Activated naive CD8-positive, alpha-beta T cell treated with anti-CD3 and anti-CD28 coated beads, Interleukin-2, amount 50 U/mL, for 16 hours (primary cell): ENCODE results near the gene ENOSF1.
A peak's percentile ranks its signal among the peaks of the same experiment; 100 is the strongest.
"Not testable (repeated sequence)": the region's sequence is repeated elsewhere in the genome, so short reads cannot be mapped to it uniquely, and the experiment has no call there.

Experiments used
- DNase-seq: peaks from one replicate; pipeline ENCODE4 v3.0.0-alpha.2; 2020; ENCODE audit warnings: low read depth, low spot score

ENOSF1 gene, protein sequence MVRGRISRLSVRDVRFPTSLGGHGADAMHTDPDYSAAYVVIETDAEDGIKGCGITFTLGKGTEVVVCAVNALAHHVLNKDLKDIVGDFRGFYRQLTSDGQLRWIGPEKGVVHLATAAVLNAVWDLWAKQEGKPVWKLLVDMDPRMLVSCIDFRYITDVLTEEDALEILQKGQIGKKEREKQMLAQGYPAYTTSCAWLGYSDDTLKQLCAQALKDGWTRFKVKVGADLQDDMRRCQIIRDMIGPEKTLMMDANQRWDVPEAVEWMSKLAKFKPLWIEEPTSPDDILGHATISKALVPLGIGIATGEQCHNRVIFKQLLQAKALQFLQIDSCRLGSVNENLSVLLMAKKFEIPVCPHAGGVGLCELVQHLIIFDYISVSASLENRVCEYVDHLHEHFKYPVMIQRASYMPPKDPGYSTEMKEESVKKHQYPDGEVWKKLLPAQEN

GRCh38 chr18:712401-713134 is at the start of gene ENOSF1:
Gene ENOSF1, minus strand, starts transcription at chr18:712630. Its CDS starts 43 bp downstream, at chr18:712587.
- peak; percentile 68 for DNase-seq

- DNase-seq: not testable (repeated sequence)
Measured at GRCh38 chr18:759864-760263, 47.4 kb upstream of the ENOSF1 start.

DNA sequence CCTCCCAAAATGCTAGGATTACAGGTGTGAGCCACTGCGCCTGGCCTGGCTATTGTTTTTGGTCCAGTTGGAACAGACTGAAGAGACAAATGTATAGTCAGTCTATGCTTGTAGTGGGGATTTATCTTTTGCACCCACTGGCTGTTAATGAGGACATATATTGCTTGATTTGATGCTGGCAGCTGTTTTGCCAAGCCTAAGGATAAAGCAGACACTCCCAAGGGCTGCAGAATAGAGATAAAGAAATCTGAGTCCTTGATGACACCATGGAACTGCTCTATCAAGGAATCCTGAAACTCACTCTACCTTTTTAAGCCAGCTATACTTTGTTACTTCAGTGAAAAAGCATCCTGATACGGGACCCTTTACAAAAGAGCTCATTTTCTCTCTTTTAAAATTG is 43.1 kb upstream of the ENOSF1 start:
- DNase-seq: no peak

GRCh38 chr18:754656-755055 is 42.2 kb upstream of the ENOSF1 start:
- no peak for DNase-seq

DNA sequence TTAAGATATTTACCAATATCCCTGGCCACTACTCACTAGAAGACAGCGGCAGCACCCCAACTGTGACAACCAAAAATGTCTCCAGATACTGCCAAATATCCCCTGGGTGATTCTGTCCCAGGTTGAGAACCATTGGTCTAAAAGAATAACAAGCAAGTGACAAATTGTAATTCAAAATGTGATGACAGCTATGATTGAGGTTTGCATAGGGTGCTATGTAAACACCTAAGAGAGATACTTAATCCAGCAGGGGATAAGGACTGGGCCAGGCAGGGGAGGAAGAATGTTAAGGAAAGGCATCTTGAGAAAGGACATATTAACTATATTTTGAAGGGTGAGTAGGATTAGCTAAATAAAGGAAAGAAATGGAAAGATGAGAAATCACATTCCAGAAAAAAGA is 38.0 kb upstream of the ENOSF1 start:
- no peak for DNase-seq

DNA sequence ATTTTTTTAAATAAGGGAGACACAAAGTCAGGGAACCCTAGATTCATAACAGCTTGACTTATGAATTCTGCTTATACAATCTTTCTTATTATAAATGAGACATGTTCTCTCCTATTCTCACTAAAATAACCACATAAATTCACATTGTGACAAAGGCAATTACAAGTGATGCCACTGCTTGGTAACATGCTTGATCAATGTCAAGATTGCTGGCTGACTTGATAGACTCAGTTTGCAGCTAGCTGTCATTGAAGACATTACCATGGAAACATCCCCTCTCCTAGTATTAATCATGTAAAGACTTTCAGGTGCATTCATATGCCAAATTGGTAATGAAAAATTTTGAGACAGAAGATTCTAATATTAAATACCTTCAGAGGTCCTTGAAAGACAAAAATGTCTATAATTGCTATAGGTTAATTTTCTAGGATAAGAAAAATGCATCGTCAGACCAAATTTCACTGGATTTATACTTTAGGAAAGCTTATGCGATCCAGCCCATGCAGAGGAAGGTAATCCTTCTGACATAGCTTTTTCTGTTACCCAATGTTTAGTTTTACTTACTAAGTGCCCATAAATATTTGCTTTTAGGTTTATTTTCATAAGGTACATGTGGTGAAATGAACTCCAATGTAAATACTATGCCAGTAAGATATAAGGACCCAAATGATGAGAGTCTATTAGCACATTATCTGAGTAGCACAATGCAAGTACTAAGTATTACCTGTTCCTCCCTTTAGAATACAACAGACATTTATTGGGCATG is 32.6 kb upstream of the ENOSF1 start:
- no peak for DNase-seq

DNA sequence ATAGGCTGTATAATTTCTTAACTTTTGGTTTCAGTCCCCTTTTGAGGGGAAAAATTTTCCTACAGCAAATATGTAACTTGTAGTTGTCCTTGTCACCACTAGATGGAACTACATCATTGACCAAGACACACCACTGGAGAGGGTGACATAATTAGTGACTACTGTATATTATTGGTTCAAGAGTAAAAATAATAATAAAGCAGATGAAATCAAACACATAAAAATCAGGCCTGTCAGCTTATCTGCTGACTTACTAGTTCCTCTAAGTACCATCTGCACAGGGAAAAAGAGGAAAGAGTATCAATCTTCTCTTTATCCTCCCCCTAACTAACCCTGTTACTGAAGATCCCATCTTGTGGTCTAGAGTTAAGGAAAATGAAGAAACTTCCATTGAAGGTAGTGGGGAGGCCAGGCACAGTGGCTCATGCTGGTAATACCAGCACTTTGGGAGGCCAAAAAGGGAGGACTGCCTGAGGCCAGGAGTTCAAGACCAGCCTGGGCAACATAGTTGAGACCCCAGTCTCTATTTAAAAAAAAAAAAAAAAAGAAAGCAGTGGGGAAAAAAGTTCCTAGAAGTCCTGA is 29.6 kb upstream of the ENOSF1 start:
- no peak for DNase-seq

GRCh38 chr18:732371-732770 is 19.9 kb upstream of the ENOSF1 start:
- DNase-seq: no peak

DNA sequence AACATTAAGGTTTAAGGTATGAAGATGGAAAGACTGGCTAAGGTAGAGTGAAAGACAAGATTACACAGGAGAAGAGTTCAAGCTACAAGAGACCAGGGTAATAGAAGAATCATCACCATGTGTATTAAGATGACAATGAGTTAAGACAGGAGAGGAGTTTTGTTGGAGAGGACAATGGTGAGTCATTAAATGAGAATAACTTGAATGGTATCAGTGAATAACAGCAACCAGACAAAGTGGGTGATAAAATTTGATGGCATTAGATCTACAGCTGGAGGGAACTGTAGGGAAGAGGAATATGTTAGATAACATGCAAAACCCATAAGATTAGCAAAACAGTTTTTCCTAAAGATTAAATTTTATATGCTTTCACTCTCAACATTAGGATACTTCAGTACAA is 18.8 kb upstream of the ENOSF1 start:
- no peak for DNase-seq

- no peak for DNase-seq
Measured at GRCh38 chr18:730692-731091, 18.3 kb upstream of the ENOSF1 start.

- DNase-seq: not testable (repeated sequence)
Measured at GRCh38 chr18:730120-730519, 17.7 kb upstream of the ENOSF1 start.

- DNase-seq: no peak
Measured at GRCh38 chr18:725646-726045, 13.2 kb upstream of the ENOSF1 start.

DNA sequence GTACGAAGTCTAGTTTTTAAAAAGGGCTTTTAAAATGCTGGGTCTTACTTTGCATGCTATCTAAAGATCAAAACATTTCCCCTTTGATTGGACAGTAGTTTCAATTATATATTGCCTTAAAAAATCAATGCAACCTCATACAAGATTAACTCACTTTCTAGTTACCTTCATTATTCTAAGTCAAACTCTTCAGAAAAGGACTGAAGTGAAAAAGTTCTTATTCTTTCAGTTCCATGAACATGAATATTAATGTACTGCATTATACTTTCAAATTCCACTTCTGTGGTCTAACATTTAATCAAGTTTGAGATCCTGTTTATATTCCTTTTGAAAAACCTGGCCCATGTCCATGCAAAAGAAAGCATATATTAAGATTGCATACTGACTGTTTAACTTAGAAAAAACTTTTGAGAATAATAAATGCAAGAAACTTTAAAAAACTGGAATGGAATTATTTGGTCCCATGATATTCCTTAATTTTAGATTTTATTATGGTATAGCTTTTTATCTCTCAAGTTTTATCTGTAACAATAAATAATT is 11.2 kb upstream of the ENOSF1 start:
- DNase-seq: no peak

- no peak for DNase-seq
Measured at GRCh38 chr18:717003-717402, 4.6 kb upstream of the ENOSF1 start.

- no peak for DNase-seq
Measured at GRCh38 chr18:715626-716025, 3.2 kb upstream of the ENOSF1 start.

DNA sequence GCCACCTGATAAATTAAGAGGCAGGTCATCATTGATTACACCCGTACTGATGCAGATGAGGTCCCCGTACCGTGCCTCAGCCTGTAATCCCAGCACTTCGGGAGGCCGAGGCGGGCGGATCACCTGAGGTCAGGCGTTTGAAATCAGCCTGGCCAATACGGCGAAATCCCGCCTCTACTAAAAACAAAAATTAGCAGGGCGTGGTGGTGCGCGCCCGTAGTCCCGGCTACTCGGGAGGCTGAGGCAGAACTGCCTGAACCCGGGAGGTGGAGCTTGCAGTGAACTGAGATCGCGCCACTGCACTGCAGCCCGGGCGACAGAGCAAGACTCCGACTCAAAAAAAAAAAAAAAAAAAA is 683 bp upstream of the ENOSF1 start:
- DNase-seq: no peak

DNA sequence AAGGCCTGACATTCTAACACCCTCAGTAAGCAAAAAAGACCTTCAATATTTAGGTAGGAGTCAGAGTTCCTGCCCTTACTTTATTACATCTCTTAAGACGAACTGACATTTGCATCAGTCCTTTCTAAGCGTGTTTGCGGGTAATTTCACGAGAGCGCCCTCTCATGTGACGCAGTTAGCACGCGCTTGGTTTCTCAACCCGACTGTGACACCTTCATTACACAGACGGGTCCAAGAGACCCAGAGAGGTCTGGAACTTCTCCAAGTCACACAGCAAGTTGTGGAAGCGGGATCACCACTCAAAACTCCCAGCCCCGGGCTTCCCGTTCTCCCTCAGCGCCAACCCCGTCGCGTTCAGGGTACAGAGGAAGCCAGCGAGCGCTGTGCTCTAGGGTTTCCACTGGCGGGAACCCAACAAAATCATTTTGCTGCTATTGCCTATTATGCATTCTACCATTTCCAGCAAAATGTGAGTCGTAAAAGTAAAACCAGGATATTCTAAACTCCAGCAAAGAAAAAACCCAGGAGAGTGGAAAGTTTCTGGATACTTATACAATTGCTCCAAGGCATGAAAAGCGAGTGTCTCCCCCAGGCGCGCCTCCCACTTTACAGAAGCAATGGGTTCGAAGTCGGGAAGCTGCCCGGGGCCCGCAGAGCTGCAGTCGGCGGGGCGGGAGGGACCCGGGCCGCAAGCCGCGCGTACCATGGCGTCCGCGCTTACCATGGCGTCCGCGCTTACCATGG is 601 bp downstream of the ENOSF1 start:
- DNase-seq: peak; percentile 42

DNA sequence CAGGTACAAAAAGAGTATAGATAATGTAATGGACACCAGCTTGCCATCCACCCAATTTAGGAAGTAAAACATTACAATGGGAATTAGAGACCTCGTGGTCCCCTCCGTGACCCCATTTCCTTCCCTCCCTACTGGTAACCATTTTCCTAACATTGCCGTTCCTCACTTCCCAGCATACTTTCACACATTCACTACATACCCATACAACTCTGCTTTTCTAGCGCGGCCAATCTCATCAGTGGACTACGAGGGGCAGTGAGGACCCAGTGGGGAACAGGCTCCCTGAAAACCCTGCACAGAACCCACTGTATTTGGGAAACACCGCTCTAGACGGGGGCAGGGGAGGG is 1.1 kb downstream of the ENOSF1 start:
- DNase-seq: no peak

DNA sequence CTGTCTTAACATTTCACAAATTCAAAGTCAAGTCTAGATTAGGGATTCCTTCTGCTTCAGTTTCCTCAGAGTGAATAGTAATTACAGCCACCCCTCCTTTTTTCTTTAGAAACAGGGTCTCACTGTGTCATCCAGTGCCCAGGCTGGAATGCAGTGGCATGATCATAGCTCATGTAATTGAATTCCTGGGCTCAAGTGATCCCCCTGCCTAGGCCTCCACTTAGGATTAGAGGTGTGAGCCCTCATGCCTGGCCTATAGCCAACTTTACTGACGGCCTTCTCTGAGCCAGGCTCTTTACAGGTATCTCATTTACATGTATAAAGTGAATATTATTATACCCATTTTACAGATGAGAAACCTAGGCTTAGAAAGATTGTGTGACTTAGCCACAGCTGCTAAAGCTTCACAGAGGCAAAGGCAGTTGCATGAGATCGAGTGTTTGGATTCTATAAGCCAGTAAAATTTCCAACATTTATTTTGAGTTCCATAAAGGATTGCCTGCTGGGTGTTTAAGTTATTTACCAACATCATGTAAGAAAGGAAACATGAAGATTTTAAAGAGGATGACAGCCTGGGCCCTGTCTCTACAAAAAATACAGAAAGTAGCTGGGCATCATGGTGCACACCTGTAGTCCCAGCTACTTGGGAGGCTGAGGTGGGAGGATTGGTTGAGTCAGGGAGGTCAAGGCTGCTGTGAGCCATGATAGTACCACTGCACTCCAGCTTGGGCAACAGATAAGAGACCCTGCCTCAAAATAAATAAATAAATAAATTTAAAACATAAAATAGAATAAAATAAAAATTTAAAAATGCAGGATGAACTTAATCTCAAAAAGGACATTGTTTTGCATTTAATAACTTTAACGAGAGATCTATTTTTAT is 1.8 kb downstream of the ENOSF1 start:
- no peak for DNase-seq

DNA sequence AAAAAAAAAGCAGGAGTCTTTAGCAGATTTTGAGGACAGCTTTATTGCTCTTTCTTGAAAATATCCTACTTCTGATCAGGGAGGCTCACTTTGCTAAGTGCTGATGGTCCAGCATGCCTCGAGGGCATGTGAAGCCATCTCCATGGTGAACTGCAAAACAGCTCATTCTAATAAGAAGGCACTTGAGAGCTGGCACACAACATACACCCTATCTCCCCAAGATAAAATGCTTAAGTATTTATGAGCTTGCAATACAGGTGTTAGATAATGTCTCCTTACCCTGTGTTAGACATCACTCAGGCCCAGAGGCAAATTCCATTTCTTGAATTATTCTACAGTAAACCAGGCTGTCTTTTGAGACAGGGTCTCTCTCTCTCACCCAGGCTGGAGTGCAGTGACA is 2.7 kb downstream of the ENOSF1 start:
- DNase-seq: no peak
